Activated naive CD4-positive, alpha-beta T cell treated with anti-CD3 and anti-CD28 coated beads, Interleukin-2, amount 10 ng/mL, durations not matched to agents 7 days and 5 days (primary cell): ENCODE results near the gene SCFD2.
A peak's percentile ranks its signal among the peaks of the same experiment; 100 is the strongest.

Experiments
- CTCF ChIA-PET: fragments of 350-600 bp; sonication (Branson Sonifier 250); formaldehyde crosslinking; loops from one replicate; lab custom pipeline; 2021; ENCODE audit warnings: antibody characterized with exemption; lab: Charles Lee
- DNase-seq: peaks from one replicate; pipeline ENCODE4 v3.0.0-alpha.2; 2020
- H3K27ac Mint-ChIP-seq: one replicate; pipeline ENCODE4 v1.8.0; 2021; ENCODE audit warnings: mild to moderate bottlenecking, moderate library complexity, mixed read lengths
- H3K27me3 Mint-ChIP-seq: one replicate; pipeline ENCODE4 v1.8.0; 2021; ENCODE audit warnings: mild to moderate bottlenecking, mixed read lengths
- H3K36me3 Mint-ChIP-seq: one replicate; pipeline ENCODE4 v1.8.0; 2021; ENCODE audit warnings: mixed read lengths
- H3K4me1 Mint-ChIP-seq: one replicate; pipeline ENCODE4 v1.8.0; 2021; ENCODE audit warnings: mixed read lengths
- H3K4me3 Mint-ChIP-seq: one replicate; pipeline ENCODE4 v1.8.0; 2021; ENCODE audit warnings: mild to moderate bottlenecking, moderate library complexity, mixed read lengths
- H3K9me3 Mint-ChIP-seq: one replicate; pipeline ENCODE4 v1.8.0; 2021; ENCODE audit warnings: mixed read lengths

The SCFD2 gene

DNA sequence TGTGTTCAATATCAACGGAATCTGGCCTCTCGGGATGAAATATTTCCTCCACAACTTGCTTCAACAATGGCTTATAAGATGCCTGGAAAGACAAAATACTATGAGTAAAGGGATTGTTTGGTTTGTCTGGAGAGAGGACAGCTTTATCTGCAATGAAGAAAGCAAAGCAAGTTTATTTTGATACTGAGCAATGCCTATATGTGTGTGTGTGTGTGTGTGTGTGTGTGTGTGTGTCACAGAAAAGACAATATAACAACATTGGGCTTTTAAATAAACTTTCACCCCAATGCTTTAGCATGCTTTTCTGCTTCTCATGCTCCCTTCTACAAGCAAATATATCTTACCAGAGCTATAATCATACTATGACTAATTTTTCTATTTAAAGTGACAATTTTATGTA is 458.4 kb downstream of the SCFD2 start:
- Mint-ChIP-seq H3K9me3 (no peaks in the 10 kb centered on the region), H3K4me3 (no peak overlapping the region), H3K4me1 (peaks cover 4% of the 10 kb centered on the region), H3K27me3 (no peaks in the 10 kb centered on the region), H3K36me3 (peaks cover 1% of the 10 kb centered on the region), H3K27ac (no peak overlapping the region)
- no peak for DNase-seq
- CTCF ChIA-PET, result no interaction called here

DNA sequence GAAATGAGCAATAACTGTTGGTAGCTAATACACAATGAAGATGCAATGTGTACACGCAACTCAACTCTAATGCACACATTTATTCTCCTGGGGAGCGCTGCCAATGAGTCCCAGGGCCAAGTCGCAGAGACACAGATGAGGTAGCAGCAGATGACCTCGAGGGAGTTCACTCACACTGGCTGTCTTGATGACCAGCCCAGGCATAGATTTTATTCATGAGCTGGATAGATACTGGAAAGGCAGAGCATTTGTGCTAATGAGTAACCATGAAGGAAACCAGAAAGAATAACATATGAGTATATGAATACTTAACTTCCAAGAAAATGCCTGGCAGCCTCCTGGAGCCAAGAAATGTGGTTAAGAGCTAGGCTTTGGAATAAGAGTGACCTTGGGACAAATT is 461.4 kb downstream of the SCFD2 start:
- H3K4me1 Mint-ChIP-seq, result no peaks in the 10 kb centered on the region
- no peak for DNase-seq
- peaks cover 3% of the 10 kb centered on the region for H3K36me3 Mint-ChIP-seq
- peaks cover 4% of the 10 kb centered on the region for H3K9me3 Mint-ChIP-seq
- CTCF ChIA-PET, result no interaction called here
- H3K4me3 Mint-ChIP-seq, result no peak overlapping the region
- H3K27ac Mint-ChIP-seq, result no peak overlapping the region
- H3K27me3 Mint-ChIP-seq, result no peaks in the 10 kb centered on the region

GRCh38 chr4:52903273-52903672 is 462.6 kb downstream of the SCFD2 start:
- peaks cover 4% of the 10 kb centered on the region for H3K9me3 Mint-ChIP-seq
- no peak overlapping the region for H3K27ac Mint-ChIP-seq
- CTCF ChIA-PET, result no interaction called here
- H3K36me3 Mint-ChIP-seq, result peaks cover 3% of the 10 kb centered on the region
- no peaks in the 10 kb centered on the region for H3K4me1 Mint-ChIP-seq
- no peak overlapping the region for H3K4me3 Mint-ChIP-seq
- DNase-seq, result no peak
- H3K27me3 Mint-ChIP-seq, result no peaks in the 10 kb centered on the region

GRCh38 chr4:52894443-52894842 is 471.4 kb downstream of the SCFD2 start:
- peak; percentile 41 for DNase-seq
- Mint-ChIP-seq H3K9me3 (peaks cover 3% of the 10 kb centered on the region), H3K27me3 (no peaks in the 10 kb centered on the region), H3K4me3 (no peak overlapping the region), H3K27ac (no peak overlapping the region), H3K36me3 (no peaks in the 10 kb centered on the region), H3K4me1 (peaks cover 25% of the 10 kb centered on the region)
- CTCF ChIA-PET, result interaction anchor here (0.7 to 1.0 kb wide), 3 partner anchors 11 to 50 kb away, joined by 3 read pairs; no protein-coding TSS in a partner anchor

DNA sequence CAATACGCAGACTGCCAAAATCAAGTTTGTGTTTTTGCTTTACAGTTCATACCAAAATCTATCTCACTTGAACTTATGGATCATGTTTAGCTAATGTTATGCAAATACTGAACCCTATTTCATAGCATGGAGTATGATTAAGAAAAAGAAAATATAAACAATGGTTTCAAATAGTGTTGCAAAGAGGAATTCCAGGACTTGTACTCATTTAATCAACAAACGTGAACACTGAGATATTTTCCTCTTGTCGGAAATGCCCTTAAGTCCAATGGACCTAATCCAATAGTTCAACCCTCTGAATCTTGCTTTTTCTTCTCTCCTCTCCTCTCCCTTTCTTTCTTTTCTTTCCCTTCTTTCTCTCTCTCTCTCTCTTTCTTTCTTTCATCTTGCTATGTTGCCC is 473.0 kb downstream of the SCFD2 start:
- DNase-seq, result no peak
- H3K9me3 Mint-ChIP-seq, result peaks cover 5% of the 10 kb centered on the region
- no peak overlapping the region for H3K4me3 Mint-ChIP-seq
- peaks cover 25% of the 10 kb centered on the region for H3K4me1 Mint-ChIP-seq
- peaks cover 1% of the 10 kb centered on the region for H3K36me3 Mint-ChIP-seq
- CTCF ChIA-PET, result interaction anchor here (1.8 kb wide), 1 partner anchor 19 kb away, joined by 9 read pairs; no protein-coding TSS in a partner anchor
- H3K27me3 Mint-ChIP-seq, result no peaks in the 10 kb centered on the region
- no peak overlapping the region for H3K27ac Mint-ChIP-seq

DNA sequence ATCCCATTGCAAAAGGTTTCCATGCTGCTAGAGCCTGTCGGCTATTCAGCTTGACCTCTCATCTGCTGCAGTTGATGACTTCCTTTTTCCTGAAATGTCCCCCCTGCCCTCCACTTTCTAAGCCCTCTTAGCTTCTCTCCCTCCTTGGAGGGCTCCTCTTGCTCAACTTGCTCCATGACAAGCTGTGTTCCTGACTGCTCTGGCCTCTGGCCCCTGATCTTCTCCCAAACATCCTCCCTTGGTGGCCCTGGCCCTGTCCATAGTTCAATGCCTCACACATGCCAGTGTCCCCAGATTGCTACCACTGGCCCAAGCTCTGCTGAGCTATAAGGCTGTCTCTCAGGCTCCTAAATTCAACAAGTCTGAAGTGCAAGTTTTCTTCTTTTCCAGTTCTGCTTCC is 474.1 kb downstream of the SCFD2 start:
- Mint-ChIP-seq H3K36me3 (peaks cover 4% of the 10 kb centered on the region), H3K4me3 (no peak overlapping the region), H3K9me3 (peaks cover 7% of the 10 kb centered on the region), H3K27me3 (no peaks in the 10 kb centered on the region), H3K27ac (no peak overlapping the region), H3K4me1 (peaks cover 25% of the 10 kb centered on the region)
- CTCF ChIA-PET, result interaction anchor here (1.0 to 1.8 kb wide), 3 partner anchors 18 to 345 kb away, joined by 3 to 9 read pairs (median 3); no protein-coding TSS in a partner anchor
- DNase-seq, result no peak

DNA sequence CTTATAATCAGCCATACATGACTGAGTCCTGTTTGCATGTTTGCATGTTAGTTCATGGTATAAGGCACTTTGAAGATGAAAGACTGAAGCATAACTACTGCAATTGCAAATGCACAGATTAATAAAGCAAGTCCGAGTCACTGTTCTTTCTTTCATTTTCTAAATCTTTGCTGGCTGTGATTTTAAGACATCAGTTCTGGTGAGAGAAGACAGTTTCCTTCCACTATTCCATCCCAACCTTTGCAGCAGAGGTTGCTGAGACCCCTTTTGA is 475.4 kb downstream of the SCFD2 start:
- CTCF ChIA-PET, result interaction anchor here (1.0 to 1.2 kb wide), 2 partner anchors 19 to 344 kb away, joined by 3 read pairs; no protein-coding TSS in a partner anchor
- Mint-ChIP-seq H3K27me3 (no peaks in the 10 kb centered on the region), H3K27ac (no peak overlapping the region), H3K36me3 (peaks cover 4% of the 10 kb centered on the region), H3K4me1 (peaks cover 22% of the 10 kb centered on the region), H3K4me3 (no peak overlapping the region), H3K9me3 (peaks cover 4% of the 10 kb centered on the region)
- DNase-seq, result no peak

GRCh38 chr4:52889778-52890520 is 475.9 kb downstream of the SCFD2 start:
- H3K4me3 Mint-ChIP-seq, result no peak overlapping the region
- no peak for DNase-seq
- CTCF ChIA-PET, result no interaction called here
- H3K4me1 Mint-ChIP-seq, result peaks cover 22% of the 10 kb centered on the region
- H3K36me3 Mint-ChIP-seq, result peaks cover 4% of the 10 kb centered on the region
- no peak overlapping the region for H3K27ac Mint-ChIP-seq
- H3K27me3 Mint-ChIP-seq, result no peaks in the 10 kb centered on the region
- peaks cover 5% of the 10 kb centered on the region for H3K9me3 Mint-ChIP-seq

DNA sequence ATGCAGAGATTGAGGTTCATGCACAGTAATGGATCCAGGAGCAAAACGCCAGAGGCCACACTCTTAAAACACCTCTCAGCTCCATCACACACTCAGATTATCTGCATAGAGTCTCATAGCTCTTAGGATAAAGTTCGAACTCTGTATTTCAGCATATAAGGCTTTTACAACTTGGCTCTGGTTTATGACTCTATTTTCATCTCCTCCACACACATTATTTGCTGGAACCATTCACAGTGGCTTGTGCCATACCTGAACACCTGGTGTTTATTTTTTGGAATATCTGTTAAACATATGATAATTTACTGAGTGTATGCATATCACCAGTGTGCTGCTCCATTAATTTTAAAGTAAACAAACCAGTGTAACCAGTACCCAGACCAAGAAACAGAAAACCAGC is 476.5 kb downstream of the SCFD2 start:
- Mint-ChIP-seq H3K27me3 (no peaks in the 10 kb centered on the region), H3K36me3 (peaks cover 4% of the 10 kb centered on the region), H3K27ac (no peak overlapping the region), H3K9me3 (peaks cover 5% of the 10 kb centered on the region), H3K4me3 (no peak overlapping the region), H3K4me1 (peaks cover 20% of the 10 kb centered on the region)
- CTCF ChIA-PET, result no interaction called here
- no peak for DNase-seq

DNA sequence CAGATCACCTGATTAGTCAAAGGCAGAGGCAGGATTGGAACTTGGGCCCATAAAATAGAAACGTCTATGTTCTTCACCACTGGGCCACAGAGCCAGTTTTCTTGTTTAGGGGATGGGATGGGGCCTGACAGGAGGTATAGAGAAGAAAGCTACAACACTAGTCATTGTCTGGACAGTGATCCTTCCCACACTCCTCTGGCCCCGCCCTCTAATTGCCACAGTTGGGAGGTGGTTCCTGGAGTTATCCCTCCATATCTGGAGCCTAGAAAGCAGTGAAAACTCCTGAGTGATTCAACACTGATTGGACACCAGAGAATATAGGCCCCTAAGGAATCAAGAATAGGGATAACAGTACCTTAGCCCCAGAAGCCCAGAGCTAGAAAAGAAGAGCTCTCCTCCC is 480.9 kb downstream of the SCFD2 start:
- Mint-ChIP-seq H3K36me3 (peaks cover 6% of the 10 kb centered on the region), H3K4me1 (peaks cover 9% of the 10 kb centered on the region), H3K27me3 (no peaks in the 10 kb centered on the region), H3K9me3 (peaks cover 5% of the 10 kb centered on the region), H3K27ac (no peak overlapping the region), H3K4me3 (no peak overlapping the region)
- DNase-seq, result no peak
- CTCF ChIA-PET, result no interaction called here

DNA sequence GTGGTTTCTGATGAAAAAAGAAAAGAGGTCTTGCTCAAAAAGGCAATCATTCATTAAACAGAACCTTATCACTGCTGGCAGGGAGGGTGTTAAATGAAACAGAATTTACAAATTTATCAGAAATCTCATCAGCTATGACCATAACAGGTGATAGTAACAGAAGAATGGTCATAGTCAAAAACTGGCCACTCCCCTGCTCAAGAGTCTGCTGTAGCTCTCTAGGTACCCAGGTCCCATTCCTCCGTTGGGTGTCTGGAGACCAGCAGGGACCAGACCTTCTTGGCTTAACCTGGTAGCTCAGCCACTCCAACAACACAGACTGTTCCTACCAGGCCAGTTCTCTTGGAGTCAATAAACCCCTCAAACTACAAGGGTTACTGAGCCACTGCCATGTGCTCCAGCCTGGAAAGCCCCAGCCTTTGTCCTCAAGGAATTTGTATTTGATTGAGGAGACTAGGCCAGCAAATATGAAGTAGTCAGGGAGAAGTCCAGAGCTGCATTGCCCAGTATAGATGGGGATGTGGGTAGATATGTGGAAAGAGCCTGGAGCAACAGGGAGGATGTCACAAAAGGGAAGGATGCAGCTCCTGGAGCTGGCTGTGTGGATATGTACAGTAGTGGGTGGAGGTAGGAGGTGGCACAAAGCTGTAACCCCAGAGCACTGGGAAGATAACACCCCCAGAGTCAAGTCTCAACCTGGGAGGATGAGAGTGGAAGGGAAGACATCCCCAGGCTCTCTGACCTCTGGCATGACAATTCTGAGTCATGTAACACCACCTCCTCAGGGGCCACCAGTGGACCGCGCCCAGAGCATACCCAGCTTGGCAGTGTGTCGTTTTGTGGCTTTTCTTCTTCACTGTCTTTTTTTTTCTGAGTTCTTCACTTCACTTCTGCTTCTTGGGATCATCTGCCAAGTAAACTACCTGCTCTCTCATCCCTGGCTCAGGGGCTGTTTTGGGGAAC is 481.9 kb downstream of the SCFD2 start:
- no peak for DNase-seq
- H3K27me3 Mint-ChIP-seq, result no peaks in the 10 kb centered on the region
- H3K27ac Mint-ChIP-seq, result no peak overlapping the region
- peaks cover 3% of the 10 kb centered on the region for H3K4me1 Mint-ChIP-seq
- no peak overlapping the region for H3K4me3 Mint-ChIP-seq
- H3K36me3 Mint-ChIP-seq, result peaks cover 6% of the 10 kb centered on the region
- CTCF ChIA-PET, result interaction anchor here (0.5 to 1.5 kb wide), 2 partner anchors 10 to 185 kb away, joined by 3 read pairs; no protein-coding TSS in a partner anchor
- H3K9me3 Mint-ChIP-seq, result peaks cover 5% of the 10 kb centered on the region

GRCh38 chr4:52883183-52883621 is 482.7 kb downstream of the SCFD2 start:
- CTCF ChIA-PET, result interaction anchor here (1.5 kb wide), 1 partner anchor 11 kb away, joined by 3 read pairs; no protein-coding TSS in a partner anchor
- Mint-ChIP-seq H3K4me3 (no peak overlapping the region), H3K36me3 (peaks cover 4% of the 10 kb centered on the region), H3K27ac (no peak overlapping the region), H3K4me1 (peaks cover 3% of the 10 kb centered on the region), H3K9me3 (peaks cover 4% of the 10 kb centered on the region), H3K27me3 (no peaks in the 10 kb centered on the region)
- DNase-seq, result no peak

DNA sequence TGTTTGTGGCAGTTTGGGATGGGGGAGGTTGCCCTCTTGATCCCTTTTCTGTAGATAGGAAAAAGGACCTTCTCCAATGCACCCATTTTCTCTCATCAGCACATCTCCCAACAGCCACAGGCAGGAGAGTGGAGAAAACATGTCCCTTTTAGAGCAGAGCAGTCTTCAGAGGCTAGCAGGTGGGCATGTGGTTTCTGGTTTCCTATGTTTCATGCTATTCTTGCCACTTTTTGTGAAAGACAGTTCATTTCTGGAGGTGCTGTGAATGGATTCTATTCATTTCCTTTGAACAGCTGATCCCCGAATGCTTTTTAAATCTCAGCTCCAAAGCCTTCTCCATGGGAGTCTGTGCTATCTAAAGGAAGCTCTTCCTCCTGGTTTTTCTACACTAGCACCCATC is 484.9 kb downstream of the SCFD2 start:
- H3K4me3 Mint-ChIP-seq, result no peak overlapping the region
- H3K27ac Mint-ChIP-seq, result no peak overlapping the region
- peaks cover 2% of the 10 kb centered on the region for H3K36me3 Mint-ChIP-seq

DNA sequence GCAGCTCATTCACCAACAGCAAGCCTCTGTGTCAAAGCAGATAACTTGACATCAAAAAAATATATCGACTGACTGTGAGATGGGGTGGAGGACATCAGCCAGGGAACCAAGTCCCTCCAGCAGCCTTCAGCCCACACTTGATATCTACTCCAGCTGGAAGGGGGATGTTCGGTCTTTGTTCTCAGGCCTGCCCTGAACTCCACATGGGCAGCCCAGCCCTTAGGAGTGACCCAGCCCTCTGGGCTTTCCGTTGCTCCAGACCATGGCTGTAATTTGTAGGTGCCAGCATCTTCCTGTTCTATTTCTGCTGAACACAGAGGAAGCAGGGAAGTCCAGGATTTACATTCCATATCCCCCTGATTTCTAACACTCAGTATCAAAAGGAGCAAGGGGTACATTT is 486.4 kb downstream of the SCFD2 start:
- CTCF ChIA-PET, result no interaction called here
- peaks cover 8% of the 10 kb centered on the region for H3K4me1 Mint-ChIP-seq
- H3K36me3 Mint-ChIP-seq, result peaks cover 2% of the 10 kb centered on the region
- no peak for DNase-seq
- no peaks in the 10 kb centered on the region for H3K27me3 Mint-ChIP-seq
- H3K9me3 Mint-ChIP-seq, result no peaks in the 10 kb centered on the region
- no peak overlapping the region for H3K4me3 Mint-ChIP-seq
- no peak overlapping the region for H3K27ac Mint-ChIP-seq

More for the DNA sequence above, 484.9 kb downstream of the SCFD2 start:
- CTCF ChIA-PET, result interaction anchor here (1.0 kb wide), 1 partner anchor 31 kb away, joined by 6 read pairs; no protein-coding TSS in a partner anchor
- no peak for DNase-seq
- Mint-ChIP-seq H3K4me1 (peaks cover 6% of the 10 kb centered on the region), H3K9me3 (peaks cover 2% of the 10 kb centered on the region), H3K27me3 (no peaks in the 10 kb centered on the region)
